ENCODE data around the gene UPK2.

Gene UPK2

DNA sequence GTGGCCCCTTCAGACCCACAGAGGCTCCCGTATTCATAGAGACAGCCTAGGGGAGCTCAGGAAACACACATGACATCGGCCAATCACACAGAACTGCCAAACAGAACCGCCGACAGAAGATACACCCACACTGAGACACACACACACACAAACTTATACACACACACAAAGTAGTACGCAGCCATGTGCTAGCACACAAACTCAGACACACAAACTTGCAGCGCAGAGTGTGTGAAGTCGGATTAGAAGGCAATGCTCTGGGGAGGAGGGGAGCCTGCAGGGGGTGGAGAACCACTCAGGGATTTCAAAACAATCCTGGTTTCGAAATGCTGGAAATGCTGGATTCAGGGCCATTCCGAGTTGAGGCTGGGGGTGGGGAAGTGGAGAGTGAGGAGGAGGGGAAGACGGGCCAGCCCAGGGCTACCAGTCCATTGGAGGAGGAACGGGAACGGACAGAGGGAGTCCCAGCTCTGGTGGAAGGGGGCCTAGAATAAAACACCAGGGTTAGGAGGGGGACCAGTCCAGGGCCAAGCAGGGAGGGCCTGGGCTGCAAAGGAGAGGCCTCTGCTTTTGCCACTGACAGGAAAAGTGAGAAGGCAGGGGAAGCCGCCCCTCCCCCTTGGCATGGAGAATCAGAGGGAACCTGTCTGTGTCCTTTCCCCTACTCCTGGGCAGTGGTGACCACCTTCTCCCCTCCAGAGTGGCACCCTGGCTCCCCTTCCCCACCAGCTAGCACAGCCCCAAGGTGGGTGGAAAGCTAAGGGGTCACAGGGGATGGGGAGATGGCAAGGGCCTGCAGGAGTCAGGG, 34.8 kb upstream of the UPK2 start:
- Histone ChIP-seq H3K9ac (ENCODE audit: low read depth, low read length, poor library complexity, severe bottlenecking) (peak overlapping the region; percentile 86), H2AFZ (ENCODE audit: low read length) (no peak overlapping the region), H3F3A (ENCODE audit: low read depth) (no peaks in the 10 kb centered on the region), H3K4me1 (ENCODE audit: insufficient read depth, low read length, poor library complexity, severe bottlenecking) (peaks cover 78% of the 10 kb centered on the region), H3K9me3 (ENCODE audit: insufficient read depth, low read depth, low read length) (no peaks in the 10 kb centered on the region), H3K4me2 (ENCODE audit: low read depth, low read length, poor library complexity, severe bottlenecking) (peak overlapping the region; percentile 85), H3K36me3 (ENCODE audit: insufficient read depth, low read length) (no peaks in the 10 kb centered on the region), H4K20me1 (ENCODE audit: insufficient read depth, low read length, poor library complexity, severe bottlenecking) (peaks cover 15% of the 10 kb centered on the region), H3K79me2 (ENCODE audit: insufficient read depth, low read length) (peaks cover 89% of the 10 kb centered on the region), H3K27me3 (ENCODE audit: insufficient read depth, low read length, poor library complexity, severe bottlenecking) (no peaks in the 10 kb centered on the region), H3K4me3 (ENCODE audit: low read length, poor library complexity, severe bottlenecking) (peak overlapping the region; percentile 92), H3K9me2 (replicated peaks; ENCODE audit: low read depth, low read length) (no peaks in the 10 kb centered on the region)
- TF ChIP-seq, protein P1, sequence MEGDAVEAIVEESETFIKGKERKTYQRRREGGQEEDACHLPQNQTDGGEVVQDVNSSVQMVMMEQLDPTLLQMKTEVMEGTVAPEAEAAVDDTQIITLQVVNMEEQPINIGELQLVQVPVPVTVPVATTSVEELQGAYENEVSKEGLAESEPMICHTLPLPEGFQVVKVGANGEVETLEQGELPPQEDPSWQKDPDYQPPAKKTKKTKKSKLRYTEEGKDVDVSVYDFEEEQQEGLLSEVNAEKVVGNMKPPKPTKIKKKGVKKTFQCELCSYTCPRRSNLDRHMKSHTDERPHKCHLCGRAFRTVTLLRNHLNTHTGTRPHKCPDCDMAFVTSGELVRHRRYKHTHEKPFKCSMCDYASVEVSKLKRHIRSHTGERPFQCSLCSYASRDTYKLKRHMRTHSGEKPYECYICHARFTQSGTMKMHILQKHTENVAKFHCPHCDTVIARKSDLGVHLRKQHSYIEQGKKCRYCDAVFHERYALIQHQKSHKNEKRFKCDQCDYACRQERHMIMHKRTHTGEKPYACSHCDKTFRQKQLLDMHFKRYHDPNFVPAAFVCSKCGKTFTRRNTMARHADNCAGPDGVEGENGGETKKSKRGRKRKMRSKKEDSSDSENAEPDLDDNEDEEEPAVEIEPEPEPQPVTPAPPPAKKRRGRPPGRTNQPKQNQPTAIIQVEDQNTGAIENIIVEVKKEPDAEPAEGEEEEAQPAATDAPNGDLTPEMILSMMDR (conservative IDR thresholded peaks at IDR 0.05; ENCODE audit: low read length), result no peak
- no peak for TF ChIP-seq EZH2phosphoT487 (IDR thresholded peaks at IDR 0.05; ENCODE audit: borderline replicate concordance)

DNA sequence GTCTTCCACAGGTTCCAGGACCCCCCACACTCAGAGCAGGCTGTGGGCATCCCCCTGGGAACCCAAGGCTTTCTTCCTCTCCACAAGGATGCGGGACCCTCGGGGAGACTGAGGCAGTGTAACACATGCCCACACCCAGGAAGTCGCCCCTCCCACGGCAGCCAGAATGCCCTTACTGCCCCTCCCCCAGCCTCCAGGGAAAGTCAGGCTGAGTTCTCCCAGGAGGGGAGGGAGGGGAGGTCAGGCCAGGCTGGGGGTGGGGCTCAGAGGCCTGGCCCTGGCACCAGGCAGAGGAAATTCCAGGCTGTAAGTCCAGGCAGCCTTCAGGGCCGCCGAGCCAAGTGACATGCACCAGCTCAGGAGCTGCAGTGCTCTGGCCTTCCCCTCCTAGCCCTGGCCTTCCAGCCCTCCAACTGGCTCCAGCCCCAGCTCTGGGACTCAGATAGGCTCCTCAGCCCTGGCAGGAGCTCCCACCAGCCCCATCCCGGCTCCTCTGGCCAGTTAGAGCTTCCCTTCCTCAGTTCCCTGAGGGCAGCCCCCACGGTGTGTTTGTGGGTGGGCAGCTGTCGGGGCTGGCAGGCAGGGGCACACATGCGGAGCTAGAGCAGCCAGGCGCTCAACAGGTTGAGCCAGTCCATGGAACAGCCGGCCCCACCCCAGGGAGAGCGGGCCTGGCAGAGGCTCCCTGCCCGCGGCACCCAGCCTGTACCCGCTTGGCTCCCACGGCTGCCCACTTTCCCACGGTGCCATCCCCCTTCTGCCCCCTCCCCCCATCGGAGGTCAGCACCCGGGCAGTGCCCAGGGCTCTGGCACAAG, 34.0 kb upstream of the UPK2 start:
- Histone ChIP-seq H3K27me3 (ENCODE audit: insufficient read depth, low read length, poor library complexity, severe bottlenecking) (no peaks in the 10 kb centered on the region), H3K4me3 (ENCODE audit: low read length, poor library complexity, severe bottlenecking) (peak overlapping the region; percentile 92), H3K4me1 (ENCODE audit: insufficient read depth, low read length, poor library complexity, severe bottlenecking) (peaks cover 72% of the 10 kb centered on the region), H3K9ac (ENCODE audit: low read depth, low read length, poor library complexity, severe bottlenecking) (peak overlapping the region; percentile 86), H3K4me2 (ENCODE audit: low read depth, low read length, poor library complexity, severe bottlenecking) (peak overlapping the region; percentile 85), H4K20me1 (ENCODE audit: insufficient read depth, low read length, poor library complexity, severe bottlenecking) (peaks cover 15% of the 10 kb centered on the region), H3K79me2 (ENCODE audit: insufficient read depth, low read length) (peaks cover 81% of the 10 kb centered on the region), H3K36me3 (ENCODE audit: insufficient read depth, low read length) (no peaks in the 10 kb centered on the region), H2AFZ (ENCODE audit: low read length) (no peak overlapping the region), H3K9me2 (replicated peaks; ENCODE audit: low read depth, low read length) (no peaks in the 10 kb centered on the region), H3F3A (ENCODE audit: low read depth) (no peaks in the 10 kb centered on the region), H3K9me3 (ENCODE audit: insufficient read depth, low read depth, low read length) (no peaks in the 10 kb centered on the region)
- TF ChIP-seq EZH2phosphoT487 (IDR thresholded peaks at IDR 0.05; ENCODE audit: borderline replicate concordance), result no peak
- TF ChIP-seq, protein P1 (conservative IDR thresholded peaks at IDR 0.05; ENCODE audit: low read length), result no peak

DNA sequence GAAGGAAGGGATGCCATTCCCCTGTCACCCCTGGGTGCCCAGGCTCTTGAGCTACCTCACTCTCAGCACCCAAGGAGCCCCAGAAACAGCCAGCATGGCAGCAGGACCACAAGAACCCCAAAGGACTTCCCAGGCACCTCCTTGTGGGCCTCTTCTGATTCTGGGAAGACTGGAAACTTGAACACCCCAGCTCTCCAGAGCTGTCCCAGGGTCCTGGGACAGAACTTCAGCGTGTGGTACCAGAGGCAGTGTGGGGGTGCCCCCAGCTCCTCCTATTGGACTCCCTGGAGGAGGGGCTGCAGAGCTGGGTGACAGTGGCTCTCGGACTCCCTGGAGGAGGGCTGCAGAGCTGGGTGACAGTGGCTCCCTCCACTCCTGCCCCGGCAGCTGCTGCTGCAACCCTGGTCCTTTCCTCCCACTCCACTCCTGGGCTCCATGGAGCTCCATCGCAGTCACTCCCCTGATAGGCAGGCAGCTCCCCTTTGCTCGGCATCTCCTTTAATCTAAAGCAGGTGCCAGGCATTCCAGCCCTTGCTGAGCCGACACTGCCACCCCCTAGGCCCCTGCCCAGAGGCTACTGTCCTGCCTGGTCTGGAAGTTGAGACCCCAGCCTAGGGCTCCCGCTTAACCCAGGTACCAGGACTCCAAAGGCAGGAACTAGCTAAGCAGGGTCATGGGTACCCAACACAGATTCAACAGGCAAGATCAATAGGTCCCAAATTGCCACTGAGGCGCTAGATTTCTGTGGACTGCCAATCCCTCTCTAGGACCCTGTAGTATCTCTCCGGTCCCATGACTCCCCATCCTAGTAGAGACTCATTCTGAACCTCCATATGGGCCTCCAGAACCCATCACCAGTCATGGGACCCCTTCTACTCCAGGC, 33.1 kb upstream of the UPK2 start:
- no peaks in the 10 kb centered on the region for H3K27me3 ChIP-seq (ENCODE audit: insufficient read depth, low read length, poor library complexity, severe bottlenecking)
- peak overlapping the region; percentile 85 for H3K4me2 ChIP-seq (ENCODE audit: low read depth, low read length, poor library complexity, severe bottlenecking)
- H3K9me3 ChIP-seq (ENCODE audit: insufficient read depth, low read depth, low read length), result no peaks in the 10 kb centered on the region
- H4K20me1 ChIP-seq (ENCODE audit: insufficient read depth, low read length, poor library complexity, severe bottlenecking), result peaks cover 15% of the 10 kb centered on the region
- TF ChIP-seq, protein P1 (conservative IDR thresholded peaks at IDR 0.05; ENCODE audit: low read length), result no peak
- no peak for TF ChIP-seq EZH2phosphoT487 (IDR thresholded peaks at IDR 0.05; ENCODE audit: borderline replicate concordance)
- no peaks in the 10 kb centered on the region for H3K36me3 ChIP-seq (ENCODE audit: insufficient read depth, low read length)
- H3F3A ChIP-seq (ENCODE audit: low read depth), result no peaks in the 10 kb centered on the region
- H3K4me3 ChIP-seq (ENCODE audit: low read length, poor library complexity, severe bottlenecking), result peak overlapping the region; percentile 92
- peak overlapping the region; percentile 86 for H3K9ac ChIP-seq (ENCODE audit: low read depth, low read length, poor library complexity, severe bottlenecking)
- H2AFZ ChIP-seq (ENCODE audit: low read length), result no peak overlapping the region
- peaks cover 73% of the 10 kb centered on the region for H3K79me2 ChIP-seq (ENCODE audit: insufficient read depth, low read length)
- no peaks in the 10 kb centered on the region for H3K9me2 ChIP-seq (replicated peaks; ENCODE audit: low read depth, low read length)
- H3K4me1 ChIP-seq (ENCODE audit: insufficient read depth, low read length, poor library complexity, severe bottlenecking), result peaks cover 68% of the 10 kb centered on the region

All from Loucy (cell line).